Neural cell (in vitro differentiated cells): ENCODE data around the gene MACC1. TPM values are rescaled to one million over a fixed set of nuclear protein-coding genes. Genes with fewer than 3 reads are reported as not detected.

Experiments used
- polyA plus RNA-seq: library from polyadenylated mRNA; depleted of rRNA; stranded (reverse); fragments of >200 nt; gene quantifications from 2 replicates; pipeline ENCODE4 v1.2.3, GENCODE V29; 2014

The MACC1 gene
- polyA plus RNA-seq, 1 donor from 2014 or later: 0.20 TPM

Other genes with a start within 250 kb of the MACC1 start
- 11.2 and 12.2 TPM in 2 replicates for gene ITGB8, start 113.5 kb upstream of the MACC1 start, polyA plus RNA-seq